22Rv1 (cell line): ENCODE measurements around the gene MOCS3.

Experiments used
- CTCF ChIP-seq: fragments of 450-650 bp; IDR thresholded peaks from 2 replicates; pipeline ENCODE4 v1.5.1; 2017; ENCODE audit warnings: mild to moderate bottlenecking
- ZFX ChIP-seq: fragments of 450-650 bp; IDR thresholded peaks from 2 replicates; pipeline ENCODE4 v1.6.1; 2017; ENCODE audit warnings: antibody characterized with exemption, borderline replicate concordance

- no peak for TF ChIP-seq ZFX
- no peak for TF ChIP-seq CTCF
Observed at GRCh38 chr20:50968289-50968688, 9.7 kb downstream of the MOCS3 start.
